Stimulated activated CD4-positive, alpha-beta T cell treated with anti-CD3 and anti-CD28 coated beads, Interleukin-15, amount 100 ng/mL, for 1 hour (primary cell): ENCODE measurements around the gene INSYN2B.

Experiments used
- DNase-seq, 2 donors: peaks; one replicate each; pipeline ENCODE4 v3.0.0-alpha.2; 2020; ENCODE audit warnings: low read depth in 1 of 2, low spot score in 1 of 2

The INSYN2B gene

DNA sequence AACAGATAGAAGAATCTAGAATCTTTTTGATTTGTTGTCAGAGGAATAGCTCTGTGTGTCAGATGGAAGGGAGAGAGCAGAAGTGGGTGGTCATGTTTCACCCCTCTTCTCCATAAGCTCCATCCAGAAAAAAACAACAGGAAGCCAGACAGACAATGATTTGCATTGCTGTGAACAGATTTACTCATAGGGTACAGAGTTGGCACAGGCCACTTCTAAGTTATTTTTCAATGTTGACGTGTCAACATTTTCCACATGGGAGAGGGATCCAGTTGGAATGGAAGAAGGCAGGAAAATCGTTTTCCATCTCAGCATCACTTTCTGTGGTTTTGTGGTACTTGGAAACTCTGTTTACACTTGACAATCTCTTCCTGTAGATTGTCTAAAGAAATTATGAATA is 86.7 kb downstream of the INSYN2B start:
- DNase-seq: no peak

- DNase-seq: no peak
Measured at GRCh38 chr5:169893010-169893409, 87.3 kb downstream of the INSYN2B start.

DNA sequence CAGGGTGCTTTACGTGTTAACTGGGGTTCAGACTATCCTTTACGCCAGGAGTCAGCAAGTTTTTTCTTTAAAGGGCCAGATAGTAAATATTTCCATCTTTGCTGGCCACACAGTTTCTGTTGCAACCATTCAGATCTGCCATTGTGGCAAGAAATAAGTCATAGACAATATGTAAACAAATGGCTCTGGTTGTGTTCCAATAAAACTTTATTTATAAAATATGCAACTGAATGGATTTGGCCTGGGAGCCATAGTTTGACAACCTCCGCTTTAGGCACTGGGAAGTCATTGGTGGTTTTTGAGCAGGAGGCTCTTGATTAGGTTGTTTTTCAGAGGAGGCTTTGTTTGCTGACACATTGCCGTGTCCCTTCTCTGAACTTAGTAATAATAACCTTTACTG is 90.7 kb downstream of the INSYN2B start:
- DNase-seq: no peak

GRCh38 chr5:169886677-169887076 is 93.6 kb downstream of the INSYN2B start:
- no peak for DNase-seq

DNA sequence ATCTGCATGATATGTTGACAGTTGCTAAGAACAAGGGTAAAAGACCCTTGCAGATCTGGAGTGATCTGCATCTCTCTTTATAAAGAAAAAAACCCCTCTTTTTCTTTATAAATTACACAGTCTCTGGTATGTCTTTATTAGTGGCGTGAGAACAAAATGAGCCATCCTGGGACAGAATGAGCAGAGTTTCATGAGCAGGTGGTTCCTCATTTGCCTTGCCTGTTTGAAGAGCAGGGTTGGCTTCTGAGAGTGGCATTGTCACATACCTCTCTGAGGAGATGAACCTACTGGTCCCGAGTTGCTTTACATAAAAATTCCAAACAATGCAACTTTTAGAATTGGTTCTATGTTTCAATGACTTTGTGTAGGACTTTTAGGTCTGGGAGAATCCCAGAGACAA is 94.3 kb downstream of the INSYN2B start:
- DNase-seq: no peak

DNA sequence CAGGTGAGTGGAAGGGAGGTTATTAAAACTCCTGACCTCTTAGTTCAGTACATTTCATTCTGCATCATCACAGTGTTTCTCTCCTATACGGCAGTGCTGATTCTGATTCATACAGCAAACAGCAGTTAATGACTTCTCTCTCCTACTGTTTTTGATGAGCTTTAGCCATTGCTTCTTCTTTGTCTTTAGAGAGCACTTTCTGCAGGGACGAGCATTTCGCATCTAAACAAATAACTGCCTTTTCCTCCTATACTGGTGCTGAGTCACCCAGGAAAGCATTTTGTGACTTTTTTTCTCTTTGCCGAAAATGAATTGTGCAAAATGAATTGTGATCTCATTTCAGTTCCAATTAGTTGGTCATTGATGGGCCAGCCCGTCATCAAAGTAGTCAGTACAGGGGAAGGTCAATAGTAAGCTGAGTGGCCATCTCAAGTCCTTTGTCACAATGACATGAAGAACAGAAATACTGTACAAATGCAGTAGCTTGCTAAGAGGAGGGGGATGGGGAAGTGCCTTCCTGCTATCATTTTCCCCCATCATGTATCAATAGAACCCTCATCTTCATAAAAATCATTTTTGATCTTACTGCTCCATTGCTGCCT is 98.5 kb downstream of the INSYN2B start:
- no peak for DNase-seq

- no peak for DNase-seq
Measured at GRCh38 chr5:169880785-169881184, 99.5 kb downstream of the INSYN2B start.

DNA sequence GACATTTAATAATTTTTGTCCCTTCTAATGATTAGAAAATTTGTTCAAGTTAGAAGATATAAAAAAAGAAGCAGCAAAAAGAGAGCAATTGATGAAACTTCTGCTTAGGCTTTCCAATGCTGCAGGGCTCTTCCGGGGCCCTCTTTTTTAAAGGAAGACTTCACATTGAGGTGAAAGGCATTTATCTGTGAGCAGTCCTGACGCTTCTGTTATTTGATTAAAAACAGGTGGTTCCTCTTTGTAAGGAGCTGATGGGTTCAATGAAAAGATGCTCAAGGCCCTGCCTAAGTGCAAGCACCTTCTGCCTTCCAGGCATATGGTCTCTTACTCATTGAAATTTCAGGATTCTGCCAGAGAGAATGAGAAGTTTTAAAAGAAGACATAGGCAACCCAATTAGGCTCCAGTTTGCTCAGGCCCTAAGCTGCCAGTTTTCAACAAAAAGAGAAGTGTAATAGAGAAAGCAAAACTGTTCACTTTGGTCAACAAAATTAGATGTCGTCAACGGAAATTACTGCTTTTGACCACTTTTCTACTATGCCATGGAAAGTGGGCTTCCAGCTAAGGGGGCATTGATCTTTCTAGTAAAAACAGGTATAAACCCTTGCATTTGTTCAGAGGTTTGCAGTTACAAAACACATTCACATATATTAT is 100.2 kb downstream of the INSYN2B start:
- no peak for DNase-seq

DNA sequence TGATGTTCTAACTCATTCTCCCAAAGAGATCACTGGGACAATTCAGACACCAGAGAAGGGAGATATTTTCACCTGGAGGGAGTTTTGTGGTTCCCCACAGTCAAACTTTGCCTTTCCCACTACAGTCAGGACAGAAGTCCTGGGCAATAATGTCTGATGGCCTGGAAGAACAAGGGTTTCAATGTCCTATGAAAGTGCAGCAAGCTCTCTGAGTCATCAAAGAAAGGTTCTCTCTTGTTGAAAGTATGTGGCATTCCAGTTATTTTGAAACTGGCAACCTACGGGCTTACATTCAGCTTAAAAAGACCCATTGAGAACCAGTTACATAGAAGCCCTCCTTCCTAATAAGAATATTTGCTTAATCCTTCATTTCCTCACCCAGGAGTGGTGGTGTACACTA is 103.9 kb downstream of the INSYN2B start:
- no peak for DNase-seq

GRCh38 chr5:169875731-169876130 is 104.6 kb downstream of the INSYN2B start:
- no peak for DNase-seq

- no peak for DNase-seq
Measured at GRCh38 chr5:169875091-169875728, 105.1 kb downstream of the INSYN2B start.

DNA sequence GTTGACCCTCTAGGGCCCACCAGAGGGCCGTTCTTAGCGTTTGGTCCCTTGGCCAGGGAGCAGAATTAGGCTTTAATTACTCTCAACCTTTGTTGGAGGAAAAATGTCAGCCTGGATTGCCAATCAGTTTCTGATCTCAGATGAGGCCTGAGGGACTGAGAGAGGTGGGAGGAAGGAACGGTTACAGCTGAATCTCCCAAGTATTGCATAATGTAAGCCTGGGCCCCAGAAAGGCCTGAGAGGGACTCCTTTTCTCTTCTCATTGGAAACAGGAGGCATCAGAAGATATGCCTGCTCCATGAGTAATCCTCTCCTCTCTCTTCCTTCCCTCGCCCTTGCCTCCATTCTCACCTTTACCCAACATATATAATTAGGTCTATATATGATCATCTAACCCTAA is 105.7 kb downstream of the INSYN2B start:
- no peak for DNase-seq

DNA sequence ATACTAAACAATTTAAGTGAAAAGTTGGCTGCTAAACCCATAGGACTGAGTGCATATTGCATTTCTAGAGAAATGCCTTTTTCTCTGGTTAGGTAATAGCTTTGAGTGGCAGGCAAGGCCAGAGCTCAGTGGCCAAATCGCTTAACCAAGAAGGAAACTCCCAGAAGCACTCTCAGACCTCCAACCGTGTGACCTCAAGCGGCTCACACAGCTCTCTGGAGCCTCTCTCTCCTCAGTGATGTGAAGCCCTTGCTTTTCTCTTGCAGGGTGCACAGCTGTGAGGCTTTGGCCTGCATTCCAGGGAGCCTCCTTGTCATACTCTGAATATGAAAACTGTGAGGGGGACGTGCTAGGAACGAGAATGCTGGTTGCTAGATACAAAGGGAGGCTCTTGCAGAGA is 106.7 kb downstream of the INSYN2B start:
- no peak for DNase-seq

- DNase-seq: no peak
Measured at GRCh38 chr5:169871826-169872490, 108.3 kb downstream of the INSYN2B start.

DNA sequence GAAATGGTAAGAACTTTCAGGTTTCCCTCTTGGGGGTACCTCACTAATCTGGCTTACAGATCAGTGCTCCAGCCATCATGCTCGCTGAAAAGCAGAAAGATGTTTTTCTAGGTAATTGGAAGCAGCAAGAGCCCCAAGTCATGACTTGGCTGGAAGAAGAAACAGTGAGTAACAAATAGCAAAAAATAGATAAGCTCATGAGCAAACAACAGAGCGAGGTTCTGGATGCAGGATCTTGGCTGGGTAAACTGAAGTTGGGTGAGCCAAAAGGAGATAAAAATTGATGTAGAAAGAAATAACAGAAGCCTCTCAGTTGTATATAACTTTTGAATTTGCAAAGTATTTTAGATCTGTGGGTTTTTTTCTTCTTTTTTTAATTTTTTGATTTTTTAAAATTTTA is 110.1 kb downstream of the INSYN2B start:
- no peak for DNase-seq

DNA sequence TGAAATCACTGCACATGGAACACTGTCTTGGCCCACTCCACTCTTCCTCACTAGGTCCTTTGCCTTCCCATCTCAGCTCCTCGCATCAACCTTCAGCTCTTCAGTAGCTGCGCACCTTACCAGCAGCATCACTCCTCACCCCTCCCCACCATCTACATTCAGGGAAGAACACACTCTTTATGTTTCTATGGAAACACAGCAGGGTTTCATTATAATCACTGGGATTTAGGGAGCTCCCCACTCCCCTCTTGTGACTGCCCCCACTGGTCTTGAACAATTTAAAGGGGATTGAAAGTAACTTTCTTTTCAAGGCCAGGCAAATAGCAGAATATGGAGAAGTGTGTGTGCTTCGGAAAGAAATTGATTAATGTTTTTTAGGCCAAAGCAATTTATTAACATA is 111.2 kb downstream of the INSYN2B start:
- DNase-seq: no peak

GRCh38 chr5:169867347-169867746 is 112.9 kb downstream of the INSYN2B start:
- no peak for DNase-seq

- DNase-seq: no peak
Measured at GRCh38 chr5:169864483-169864882, 115.8 kb downstream of the INSYN2B start.

DNA sequence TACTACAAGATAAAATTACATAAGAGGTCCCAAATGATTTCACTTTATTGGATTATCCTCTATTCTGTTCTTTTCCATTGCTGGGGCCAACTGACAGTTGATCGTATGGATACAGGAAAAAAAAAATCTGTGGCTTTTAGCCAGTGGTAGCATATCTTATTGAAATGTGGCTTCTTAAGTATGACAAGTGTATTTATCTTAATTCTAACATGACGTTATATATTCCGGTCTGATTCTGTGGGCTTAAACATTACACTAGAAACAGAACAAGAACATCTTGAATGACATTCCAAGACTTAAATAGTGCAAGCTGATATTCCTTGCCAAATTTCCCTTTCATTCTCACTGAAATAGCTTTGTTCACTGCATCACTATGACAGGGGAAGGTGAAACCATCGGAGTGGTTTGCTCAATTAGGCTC is 117.9 kb downstream of the INSYN2B start:
- DNase-seq: no peak

GRCh38 chr5:169861934-169862333 is 118.4 kb downstream of the INSYN2B start:
- DNase-seq: no peak

DNA sequence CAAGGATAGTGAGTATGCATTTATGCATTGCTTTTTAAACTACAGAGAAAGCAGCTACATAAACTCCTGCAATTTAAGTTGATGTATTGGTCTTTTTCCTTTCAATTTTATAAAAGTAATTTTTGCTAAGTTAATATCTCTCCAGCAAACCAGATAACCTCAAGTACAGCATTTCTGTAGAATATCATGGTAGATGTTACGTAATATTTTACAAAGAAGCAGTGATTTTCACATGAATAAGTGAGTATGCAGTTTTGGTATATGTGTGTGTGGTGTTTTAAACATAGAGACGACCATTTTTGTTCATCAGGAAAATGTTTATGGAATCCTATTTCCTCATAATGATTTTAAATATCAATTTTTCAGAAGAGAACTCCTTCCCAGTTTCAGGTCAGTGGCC is 118.9 kb downstream of the INSYN2B start:
- no peak for DNase-seq

- DNase-seq: no peak
Measured at GRCh38 chr5:169860585-169860984, 119.7 kb downstream of the INSYN2B start.
